Activated naive CD8-positive, alpha-beta T cell treated with anti-CD3 and anti-CD28 coated beads, Interleukin-2, amount 50 U/mL, for 16 hours (primary cell): ENCODE measurements around the gene APC2.
"Not testable (repeated sequence)": the region's sequence is repeated elsewhere in the genome, so short reads cannot be mapped to it uniquely, and the experiment has no call there.

Source experiments
- DNase-seq: peaks from one replicate; pipeline ENCODE4 v3.0.0-alpha.2; 2020; ENCODE audit warnings: low read depth, low spot score

The APC2 gene

DNA sequence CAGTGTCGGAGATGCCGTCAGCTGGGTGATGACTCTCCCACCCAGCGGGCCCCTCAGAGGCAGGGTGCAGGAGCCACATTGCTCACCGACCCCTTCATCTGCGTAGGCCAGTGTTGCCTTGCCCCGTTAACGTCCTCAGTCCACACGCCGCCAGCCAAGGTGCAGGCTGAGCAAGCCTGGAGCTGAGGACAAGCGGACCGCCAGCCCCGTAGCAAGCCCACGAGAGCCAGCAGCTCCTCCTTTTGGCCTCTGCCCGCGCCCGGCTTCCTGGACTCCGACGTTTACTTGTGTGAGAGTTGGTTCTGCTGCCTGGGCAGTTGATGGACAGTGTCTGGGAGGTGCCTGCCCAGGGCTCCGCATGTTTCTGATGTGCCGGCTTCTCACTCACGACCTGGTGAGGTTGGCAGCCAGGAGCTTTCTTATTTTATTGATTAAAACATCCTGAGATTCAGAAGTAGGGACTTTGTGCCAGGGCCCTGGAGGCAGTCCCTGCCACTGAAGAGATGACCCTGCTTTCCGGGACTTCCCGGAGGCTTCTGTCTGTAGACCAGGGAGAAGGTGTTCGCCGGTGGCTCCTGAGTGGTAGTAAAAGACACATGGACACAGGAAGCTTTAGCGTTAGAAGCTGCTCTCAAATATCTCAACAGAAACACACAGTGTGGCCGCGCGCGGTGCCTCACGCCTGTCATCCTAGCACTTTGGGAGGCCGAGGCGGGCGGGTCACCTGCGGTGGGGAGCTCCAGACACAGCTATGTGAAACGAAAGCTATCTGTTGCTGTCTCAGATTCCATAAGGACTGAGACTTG is 36.7 kb upstream of the APC2 start:
- no peak for DNase-seq

DNA sequence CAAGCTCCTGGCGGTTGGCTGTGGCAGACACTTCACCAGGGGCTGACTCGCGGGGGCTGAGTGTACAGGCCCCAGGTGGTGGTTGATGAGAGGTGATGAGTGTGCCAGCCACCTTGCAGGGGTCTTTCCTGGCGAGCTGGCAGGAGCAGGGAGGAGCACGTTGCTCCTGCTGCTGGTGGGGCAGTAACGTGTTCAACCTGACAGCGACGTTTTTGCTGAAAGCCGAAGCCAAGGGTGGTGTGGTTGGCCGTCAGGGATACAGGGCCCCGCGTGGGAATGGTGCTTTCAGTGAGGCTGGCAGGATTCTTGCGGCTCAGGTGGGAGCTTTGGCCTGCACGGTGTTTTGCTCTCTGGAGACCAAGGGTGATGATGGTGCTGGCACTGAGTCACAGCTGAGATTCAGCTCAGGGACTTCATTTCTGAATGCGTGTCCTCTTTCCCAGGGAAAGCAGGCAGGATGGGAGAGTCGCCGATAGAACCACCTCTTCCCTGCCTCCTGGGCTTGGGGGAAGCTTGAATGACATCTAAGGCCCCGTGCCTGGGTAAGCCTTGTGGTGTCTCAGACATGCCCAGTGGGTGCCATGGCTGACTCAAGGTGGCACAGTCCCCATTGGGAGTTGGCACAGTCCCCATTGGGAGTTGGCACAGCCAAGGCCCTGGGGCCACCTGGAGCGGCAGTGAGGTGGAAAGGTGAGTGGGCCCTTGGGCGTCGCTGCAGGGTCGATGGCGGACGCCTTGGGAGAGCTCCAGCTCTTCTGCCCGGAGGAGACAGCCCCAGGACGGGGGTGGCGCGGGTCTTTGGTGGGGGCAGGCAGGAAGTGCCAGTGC is 33.7 kb upstream of the APC2 start:
- no peak for DNase-seq

DNA sequence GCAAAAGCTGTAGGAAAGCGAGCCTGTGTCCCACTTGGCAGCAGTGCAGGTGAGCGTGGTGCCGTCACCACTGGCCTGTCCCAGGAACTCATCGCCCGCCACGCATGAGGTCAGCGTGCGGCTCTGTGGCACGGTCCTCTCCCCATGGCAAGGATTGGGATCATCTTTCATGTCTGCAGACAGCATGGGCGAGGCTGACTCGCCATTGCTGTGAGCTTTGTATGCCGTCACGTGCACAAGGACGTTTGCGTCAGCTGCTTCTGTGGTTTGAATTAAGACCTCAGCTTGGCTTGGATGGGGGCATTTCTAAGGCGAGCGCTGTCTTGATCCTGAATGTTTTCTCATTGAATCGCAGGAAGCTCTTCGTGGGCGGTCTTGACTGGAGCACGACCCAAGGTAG is 32.8 kb upstream of the APC2 start:
- no peak for DNase-seq

DNA sequence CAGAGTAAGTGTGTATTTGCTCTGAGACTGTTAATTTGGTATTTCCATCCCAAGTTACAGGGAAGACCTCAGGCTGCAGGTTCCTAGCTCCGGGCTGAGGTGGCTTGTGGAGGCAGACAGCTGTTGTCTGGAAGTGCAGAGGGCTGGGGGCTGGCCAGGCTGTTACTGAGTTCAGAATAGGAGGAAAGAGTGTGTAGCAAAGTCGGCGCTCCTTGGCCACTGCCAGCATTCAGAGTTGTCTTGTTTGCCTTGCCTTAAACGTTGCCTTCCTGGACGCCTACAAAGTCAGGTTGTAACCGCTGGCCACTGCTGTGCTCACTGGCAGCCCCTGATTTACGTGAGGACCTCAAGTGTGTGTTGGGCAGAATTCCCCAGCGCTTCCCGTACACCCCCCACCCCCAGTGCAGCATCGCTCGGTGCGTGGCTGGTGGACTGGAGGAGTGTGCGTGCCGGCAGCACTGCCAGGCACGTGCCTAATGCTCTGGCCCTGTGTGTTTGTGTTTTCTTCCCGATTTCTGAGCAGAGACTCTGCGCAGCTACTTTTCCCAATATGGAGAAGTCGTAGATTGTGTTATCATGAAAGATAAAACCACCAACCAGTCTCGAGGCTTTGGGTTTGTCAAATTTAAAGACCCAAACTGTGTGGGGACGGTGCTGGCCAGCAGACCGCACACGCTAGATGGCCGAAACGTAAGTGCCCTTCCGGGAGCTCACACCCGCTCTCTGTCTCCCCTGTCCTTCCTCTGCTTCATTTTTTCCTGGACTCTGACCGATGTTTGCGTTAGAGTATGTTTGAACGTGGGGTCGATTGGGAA is 32.0 kb upstream of the APC2 start:
- no peak for DNase-seq

DNA sequence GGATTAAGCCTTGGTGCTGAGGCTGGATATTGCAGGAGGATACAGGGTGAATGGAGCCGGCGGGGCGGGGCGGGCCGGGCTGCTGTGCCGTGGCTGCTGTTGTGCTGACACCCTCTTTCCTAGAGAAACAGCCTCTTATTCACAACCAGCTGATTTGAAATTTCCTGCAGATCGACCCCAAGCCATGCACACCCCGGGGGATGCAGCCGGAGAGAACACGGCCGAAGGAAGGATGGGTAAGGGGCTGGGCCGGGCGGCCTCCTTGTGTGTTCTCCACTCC is 31.5 kb upstream of the APC2 start:
- DNase-seq = no peak

DNA sequence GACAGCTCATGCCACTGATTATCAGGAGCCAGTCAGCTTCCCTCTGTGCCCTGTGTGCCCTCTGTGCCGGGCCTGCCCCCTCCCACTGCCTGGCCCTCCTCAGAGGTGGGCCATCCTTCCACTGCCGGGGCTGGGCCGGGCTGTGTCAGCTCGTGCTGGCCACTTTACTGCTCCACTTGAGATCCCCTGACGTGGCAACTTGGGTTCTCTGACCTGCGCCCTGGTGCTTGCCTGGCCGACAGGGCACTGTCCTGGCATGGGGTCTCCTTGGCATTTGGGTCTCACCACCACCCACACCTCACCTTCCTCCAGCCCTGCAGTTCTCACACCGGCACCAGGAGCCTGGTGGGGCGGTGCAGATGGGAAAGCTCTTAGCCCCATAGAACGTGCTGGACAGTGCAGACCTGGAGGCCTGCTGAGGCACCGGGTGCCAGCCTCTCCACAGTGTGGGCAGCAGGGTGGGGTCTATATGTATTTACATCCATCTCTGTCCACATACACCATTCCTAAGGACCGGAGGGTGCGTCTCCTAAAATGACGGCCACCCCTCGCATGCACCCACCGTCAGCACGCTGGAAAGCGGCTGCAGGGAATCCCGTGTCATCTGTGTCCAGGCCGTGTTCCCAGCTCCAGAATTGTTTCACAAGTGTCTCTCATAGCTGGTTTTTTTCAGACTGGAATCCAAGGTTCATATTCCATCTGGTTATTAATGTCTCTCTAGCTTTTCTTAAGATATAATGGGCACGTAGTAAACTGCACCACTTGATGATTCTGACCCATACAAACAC is 30.8 kb upstream of the APC2 start:
- DNase-seq = no peak

DNA sequence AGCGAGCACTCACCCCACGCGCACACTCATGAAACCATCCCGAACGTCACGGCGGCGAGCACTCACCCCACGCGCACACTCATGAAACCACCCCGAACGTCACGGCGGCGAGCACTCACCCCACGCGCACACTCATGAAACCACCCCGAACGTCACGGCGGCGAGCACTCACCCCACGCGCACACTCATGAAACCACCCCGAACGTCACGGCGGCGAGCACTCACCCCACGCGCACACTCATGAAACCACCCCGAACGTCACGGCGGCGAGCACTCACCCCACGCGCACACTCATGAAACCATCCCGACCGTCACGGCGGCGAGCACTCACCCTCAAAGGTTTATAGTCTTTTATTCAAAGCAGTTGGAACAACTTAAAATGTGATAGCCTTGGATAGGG is 29.8 kb upstream of the APC2 start:
- not testable (repeated sequence) for DNase-seq

DNA sequence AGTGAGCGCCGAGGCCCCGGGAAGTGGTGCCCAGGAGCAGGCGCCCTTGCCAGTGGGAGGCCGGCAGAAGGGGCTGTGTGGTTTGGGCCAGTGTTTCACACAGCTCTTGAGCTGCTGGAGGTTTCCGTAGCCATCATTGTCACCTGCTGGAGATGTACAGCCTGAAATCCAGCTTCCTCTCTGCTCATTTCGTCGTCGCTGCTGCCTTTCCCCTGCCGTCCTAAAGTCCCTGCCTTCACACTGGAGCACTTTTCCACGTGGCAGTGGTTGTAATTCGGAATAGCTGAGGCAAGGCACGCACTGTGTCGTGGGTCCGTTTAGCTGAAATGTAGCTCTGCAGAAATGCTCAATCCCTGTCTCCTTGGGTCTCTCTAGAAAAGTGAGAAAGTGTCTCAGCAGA is 29.3 kb upstream of the APC2 start:
- DNase-seq = no peak

DNA sequence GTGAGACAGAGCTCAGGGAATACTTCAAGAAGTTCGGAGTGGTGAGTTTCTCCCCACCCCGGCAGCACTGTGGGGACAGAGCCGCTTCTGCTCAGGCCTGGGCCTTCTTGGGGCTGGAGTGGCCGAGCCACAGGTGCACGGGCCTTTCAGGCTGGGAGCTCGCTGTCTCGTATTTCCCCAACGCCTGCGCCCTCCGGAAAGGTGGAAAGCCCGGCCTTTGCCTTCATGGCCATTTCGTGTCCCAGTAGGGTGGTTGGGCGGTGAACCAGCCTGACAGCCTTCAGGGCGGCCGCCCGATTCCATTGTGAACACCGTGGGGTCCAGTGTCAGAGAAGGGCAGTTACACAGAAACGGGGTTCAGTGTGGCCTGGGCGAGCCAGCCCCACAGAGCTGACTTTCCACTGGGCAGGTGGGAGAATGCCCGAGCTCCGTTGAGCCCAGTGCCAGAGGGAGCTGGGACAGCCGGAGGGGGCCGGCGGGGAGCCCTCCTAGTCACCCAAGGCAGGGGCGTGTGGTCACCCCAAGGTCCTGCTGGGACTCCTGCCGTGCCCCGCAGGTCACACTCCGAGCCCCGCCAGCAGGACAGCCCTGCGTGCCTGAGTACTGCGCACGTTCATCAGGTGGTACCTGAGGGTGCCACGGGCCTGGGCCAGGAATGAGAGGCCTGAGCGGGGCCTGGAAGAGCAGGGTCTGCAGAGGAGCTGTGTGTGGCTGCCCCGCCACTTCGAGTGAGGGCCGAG is 28.5 kb upstream of the APC2 start:
- no peak for DNase-seq

DNA sequence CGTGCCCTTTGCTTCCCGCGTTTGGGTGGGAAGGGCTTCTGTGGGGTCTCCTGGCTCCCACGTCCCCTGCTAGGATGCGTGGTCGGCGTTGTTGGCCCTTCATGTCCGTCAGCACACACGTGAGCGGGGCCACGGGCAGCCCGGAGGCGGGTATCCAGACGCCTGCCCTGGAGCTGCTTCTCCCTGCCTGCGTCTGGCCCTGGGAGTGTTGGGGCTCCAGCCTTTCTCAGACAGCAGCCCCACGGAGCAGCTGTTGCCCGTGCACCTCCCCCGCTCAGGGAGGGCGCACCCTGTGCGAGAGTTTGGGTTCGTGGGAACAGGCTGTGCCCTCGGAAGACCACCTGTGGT is 28.0 kb upstream of the APC2 start:
- no peak for DNase-seq

DNA sequence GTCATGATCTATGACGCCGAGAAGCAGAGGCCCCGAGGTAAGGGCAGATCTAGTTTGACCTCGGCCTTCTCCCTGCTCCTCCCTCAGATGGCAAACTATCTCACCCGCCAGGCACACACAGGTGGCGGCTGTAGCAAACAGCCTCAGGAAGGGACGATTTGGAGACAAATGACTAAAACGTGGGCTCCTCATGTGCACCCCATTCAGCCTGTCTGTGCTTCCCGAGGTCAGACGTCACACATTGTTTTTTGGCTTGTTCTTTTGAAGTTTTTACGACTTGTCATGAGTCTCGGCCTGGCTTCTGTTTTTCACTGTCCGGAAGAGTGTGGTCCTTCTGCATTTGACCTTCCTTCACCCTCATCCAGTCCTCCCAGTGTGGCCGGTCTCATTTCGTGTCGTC is 27.6 kb upstream of the APC2 start:
- DNase-seq = no peak

DNA sequence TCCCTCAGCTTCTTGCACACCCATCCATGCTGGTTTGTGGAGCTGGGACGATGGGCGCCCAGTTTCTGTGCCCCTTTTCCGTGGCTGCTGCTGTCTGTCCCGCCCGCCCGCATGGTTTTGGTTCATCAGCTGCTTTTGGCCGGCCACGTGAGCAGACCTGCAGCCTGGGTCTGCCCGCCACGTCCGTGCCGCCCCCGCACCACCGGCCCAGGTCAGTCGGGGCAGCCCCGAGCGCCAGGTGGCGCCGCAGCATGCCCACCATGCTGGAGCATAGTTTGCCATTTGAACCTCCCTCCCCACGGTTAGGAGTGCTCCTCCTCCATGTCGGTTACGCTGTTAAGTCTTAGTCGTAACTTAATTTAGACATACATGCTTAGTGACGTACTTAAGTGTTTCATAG is 27.0 kb upstream of the APC2 start:
- DNase-seq = no peak

DNA sequence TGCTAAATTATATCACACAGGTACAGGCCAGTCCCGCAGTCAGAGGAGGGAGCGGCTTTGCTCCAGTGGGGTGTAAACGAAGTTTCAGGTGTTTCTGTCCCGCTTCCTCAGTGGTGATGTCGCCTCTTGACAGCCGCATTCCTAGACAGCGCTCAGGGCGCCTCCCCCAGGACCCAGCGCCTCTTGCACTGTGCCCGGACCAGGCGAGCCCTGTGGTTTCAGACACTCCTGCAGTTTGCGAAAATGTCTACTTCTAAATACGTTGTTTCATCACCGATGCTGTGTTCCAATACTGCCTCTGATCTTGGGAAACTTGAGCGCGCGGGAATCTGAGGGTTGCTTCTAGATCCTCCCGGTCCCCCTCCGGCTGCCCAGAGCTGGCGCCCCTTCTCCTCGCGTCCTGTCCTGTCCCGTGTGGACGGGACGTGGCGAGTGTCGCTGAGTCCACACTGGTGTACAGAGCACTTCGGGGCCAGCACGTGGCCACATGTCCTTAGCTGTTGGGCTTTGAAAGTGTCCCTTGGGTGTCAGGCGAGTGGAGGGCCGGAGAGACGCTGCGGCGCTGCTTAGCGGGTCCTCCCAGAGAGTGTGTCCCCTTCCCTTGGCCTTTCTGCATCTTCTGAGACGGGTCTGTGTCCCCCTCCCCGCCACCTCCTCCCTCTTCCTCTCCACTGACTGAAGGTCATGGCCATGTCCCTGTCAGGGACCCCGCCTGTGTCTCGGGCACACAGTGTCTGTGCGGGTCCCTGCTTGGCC is 26.3 kb upstream of the APC2 start:
- DNase-seq = no peak

DNA sequence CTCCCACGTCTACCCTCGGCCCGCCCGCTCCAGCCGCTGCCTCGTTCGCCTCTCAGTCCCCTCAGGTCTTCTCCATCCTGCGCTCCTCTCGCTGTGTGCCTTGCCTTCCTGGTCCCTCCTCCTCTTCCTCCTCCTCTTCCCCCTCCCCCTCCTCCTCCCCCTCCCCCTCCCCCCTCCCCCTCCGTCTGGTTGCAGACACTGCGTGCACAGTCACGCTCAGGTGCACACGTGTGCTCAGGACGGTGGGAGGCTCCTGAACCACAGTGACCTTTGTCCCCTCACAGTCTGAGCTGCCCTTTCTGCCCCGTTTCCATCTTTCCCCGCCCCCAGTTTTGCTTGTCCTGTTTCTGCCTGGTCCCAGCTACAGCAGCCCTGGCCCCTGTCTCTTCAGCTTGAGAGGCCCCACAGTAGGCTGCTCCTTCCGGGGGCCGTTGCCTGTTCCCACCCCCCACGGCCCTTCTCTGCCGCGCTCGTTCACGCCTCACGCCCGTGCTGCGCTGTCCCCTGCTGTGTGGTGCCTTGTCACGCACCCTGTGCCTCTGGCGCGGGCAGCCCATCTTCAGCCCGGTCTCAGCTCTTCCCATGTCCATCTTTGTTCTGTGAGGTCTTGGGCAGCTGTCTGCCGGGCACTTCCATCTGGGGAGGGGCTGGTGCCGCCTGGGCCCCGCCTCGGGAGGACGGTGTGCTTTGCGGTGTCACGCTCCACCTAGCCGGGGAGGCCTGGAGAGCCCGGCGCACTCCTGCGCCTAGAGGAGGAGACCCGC is 25.5 kb upstream of the APC2 start:
- no peak for DNase-seq

DNA sequence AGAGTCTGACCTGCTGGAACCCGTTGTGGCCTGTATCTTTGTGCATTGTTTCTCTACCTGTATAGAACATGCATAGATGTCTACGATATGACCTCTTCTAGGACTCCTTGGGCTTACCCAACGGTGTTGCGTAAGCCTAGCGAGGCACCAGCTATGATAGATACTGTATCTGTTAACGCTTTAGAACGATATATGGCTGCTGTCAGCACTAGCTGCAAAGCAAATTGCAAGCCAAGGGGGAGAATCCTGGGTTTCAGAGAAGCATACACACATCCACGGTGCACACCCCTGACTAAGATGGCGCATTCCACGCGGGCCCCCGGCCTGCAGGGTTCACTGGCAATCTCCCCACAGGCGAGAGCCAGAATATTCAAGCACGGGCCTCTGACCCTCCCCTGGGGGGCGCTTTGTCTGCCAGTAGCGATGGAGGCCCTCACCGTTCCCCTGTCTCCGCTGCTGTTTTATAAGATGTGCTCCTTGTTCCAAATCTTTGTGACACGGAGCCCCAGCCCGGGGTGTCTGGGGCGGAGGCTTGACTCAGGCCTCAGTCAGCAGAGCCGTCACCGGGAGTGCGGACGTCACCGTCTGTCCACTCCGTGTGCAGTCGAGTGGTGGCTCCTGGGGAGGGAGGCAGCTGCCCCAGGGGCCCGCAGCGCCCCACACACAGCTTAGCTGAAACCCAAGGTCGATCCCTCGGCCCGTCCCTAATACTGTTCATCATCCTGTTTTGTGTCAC is 24.7 kb upstream of the APC2 start:
- no peak for DNase-seq

DNA sequence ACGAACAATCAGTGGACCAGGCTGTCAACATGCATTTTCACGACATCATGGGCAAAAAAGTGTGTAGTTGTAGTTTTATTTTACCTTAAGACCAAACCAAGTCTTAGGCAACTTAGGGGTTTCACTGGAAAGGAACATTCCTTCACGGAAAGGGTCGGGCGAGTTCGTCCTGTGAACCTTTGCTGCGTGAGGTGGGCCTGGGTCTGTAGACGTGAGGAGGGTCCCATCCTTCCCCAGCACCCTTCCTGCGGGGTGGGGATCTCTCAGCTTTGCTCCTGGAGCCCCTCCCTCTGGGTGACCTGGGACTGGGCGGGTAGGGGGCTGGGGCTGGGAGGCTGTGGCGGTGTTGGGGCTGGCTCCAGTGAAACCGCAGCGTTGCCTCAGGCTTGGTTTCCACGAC is 24.0 kb upstream of the APC2 start:
- no peak for DNase-seq

DNA sequence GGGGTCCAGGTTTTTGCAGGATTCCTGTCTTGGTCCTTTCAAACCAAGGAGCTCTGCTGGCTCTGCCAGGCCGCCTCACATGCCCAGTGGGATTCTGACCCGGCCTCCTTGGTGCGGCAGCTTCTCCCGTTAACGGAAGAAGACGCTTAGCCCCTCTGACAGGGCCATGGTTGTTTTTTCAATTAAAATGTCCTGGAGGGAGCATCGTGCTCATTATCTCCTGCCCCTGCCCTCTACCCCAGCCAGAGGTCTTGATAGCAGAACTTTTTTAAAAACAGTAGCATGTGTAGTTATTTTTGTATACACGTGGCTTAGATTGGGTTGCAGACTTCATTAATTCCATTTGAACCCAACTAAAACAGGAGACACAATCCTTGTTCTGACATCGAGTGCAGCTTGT is 23.2 kb upstream of the APC2 start:
- no peak for DNase-seq

DNA sequence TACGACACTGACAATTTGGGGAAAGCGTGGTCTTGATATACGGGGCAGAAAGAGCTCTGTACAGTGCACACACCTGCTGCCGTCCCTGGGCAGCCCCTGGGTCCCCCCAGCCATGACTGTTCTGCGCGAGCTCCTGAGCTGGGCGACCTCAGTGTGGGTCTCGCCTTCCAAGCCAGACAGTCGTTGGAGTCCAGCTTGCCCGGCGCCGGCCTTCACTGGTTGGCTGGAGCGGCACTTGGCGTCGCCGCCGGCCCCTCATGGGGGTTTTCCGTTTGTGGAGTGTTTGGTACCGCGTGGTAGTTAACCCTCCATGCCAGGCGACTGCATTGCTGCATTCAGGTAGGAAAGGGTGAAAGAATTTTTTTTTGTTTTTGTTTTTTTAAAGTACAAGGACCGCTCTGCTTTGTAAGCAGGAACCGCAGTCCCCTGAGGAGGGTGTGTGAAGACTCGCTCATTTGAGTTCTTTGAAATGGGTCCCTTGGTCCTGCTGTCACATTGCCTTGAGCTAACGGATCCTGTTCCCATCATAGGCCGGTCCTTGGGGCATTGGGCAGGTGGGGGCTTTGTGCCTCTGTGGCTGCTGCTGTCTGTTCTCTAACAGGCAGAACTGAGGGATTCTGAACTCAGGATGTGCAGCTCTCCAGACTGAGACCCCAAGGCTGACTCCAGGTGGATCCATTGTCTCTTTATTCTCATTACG is 22.6 kb upstream of the APC2 start:
- DNase-seq = no peak
